Spleen (tissue), 11 donors: ENCODE results near the gene LMF1. TPM values are rescaled to one million over a fixed set of nuclear protein-coding genes. Genes with fewer than 3 reads are reported as not detected.

Experiments used
- DNase-seq: peaks from one replicate; pipeline ENCODE4 v3.0.0-alpha.2; 2020
- H3K27ac ChIP-seq, 8 donors: fragments of 200-600 bp; sonication (generic) in 7 of 8; 1 replicate in 4 of 8; 2 replicates in 4 of 8; pipeline versions ENCODE4 v1.5.0 to v1.8.0; 2016 to 2021; ENCODE audit warnings: inconsistent platforms in 4 of 8, mild to moderate bottlenecking in 4 of 8, moderate library complexity in 1 of 8
- H3K27me3 ChIP-seq, 7 donors: fragments of 200-600 bp; sonication (generic) in 6 of 7; replicated peaks in 1 of 7; 1 replicate in 4 of 7; 2 replicates in 3 of 7; pipeline versions ENCODE4 v1.5.0 to v1.8.0; 2016 to 2021; ENCODE audit warnings: inconsistent platforms in 3 of 7, mild to moderate bottlenecking in 1 of 7
- H3K36me3 ChIP-seq, 6 donors: fragments of 200-600 bp; sonication (generic) in 5 of 6; 1 replicate in 4 of 6; 2 replicates in 2 of 6; pipeline versions ENCODE4 v1.5.0 to v1.8.0; 2016 to 2021; ENCODE audit warnings: inconsistent platforms in 2 of 6
- H3K4me1 ChIP-seq, 6 donors: fragments of 200-600 bp; sonication (generic) in 5 of 6; 1 replicate in 3 of 6; 2 replicates in 3 of 6; pipeline versions ENCODE4 v1.5.0 to v1.8.0; 2016 to 2021; ENCODE audit warnings: inconsistent platforms in 3 of 6
- H3K4me3 ChIP-seq, 8 donors: fragments of 200-600 bp; sonication (generic) in 7 of 8; 1 replicate in 4 of 8; 2 replicates in 4 of 8; pipeline versions ENCODE4 v1.5.0 to v1.8.0; 2016 to 2021; ENCODE audit warnings: inconsistent platforms in 4 of 8, mild to moderate bottlenecking in 4 of 8, moderate library complexity in 2 of 8
- H3K9me3 ChIP-seq, 8 donors: fragments of 200-600 bp; sonication (generic) in 7 of 8; 1 replicate in 4 of 8; 2 replicates in 4 of 8; pipeline versions ENCODE4 v1.5.0 to v1.8.0; 2016 to 2021; ENCODE audit warnings: inconsistent platforms in 4 of 8
- POLR2A ChIP-seq, 3 donors: fragments of 450-650 bp; IDR thresholded peaks; one replicate each; pipeline ENCODE4 v1.5.1; 2017; ENCODE audit warnings: antibody characterized with exemption in 3 of 3, mild to moderate bottlenecking in 1 of 3
- POLR2AphosphoS5 ChIP-seq, 3 donors: sonication (generic); formaldehyde crosslinking; IDR thresholded peaks; one replicate each; pipeline ENCODE4 v1.5.1; 2017; ENCODE audit warnings: antibody characterized with exemption in 3 of 3
- WGBS, 5 donors: extraction: QIAGEN DNeasy Blood & Tissue Kit in 3 of 5; methylation state at CpG; one replicate each; pipeline versions ENCODE4 v1.1.5 to v1.1.7; 2013 to 2018; 5-methylcytosine and 5-hydroxymethylcytosine counted together
- intact Hi-C: fragments of 100-400 bp; cut with DNase I; formaldehyde crosslinking; loops from one replicate; pipeline ENCODE4 v1.15.0; 2023; ENCODE audit warnings: low total_unique reads
- polyA plus RNA-seq, 3 donors: library from polyadenylated mRNA; stranded (reverse); fragments of 200-250 nt; gene quantifications; one replicate each; pipeline ENCODE4 v1.2.1, GENCODE V29; 2013
- total RNA-seq, 7 donors: library from RNA; depleted of rRNA in 3 of 7; stranded (reverse); fragments of >200 nt in 3 of 7; fragmentation: NEBNext Ultra II Directional in 4 of 7; extraction: Animal tissue kit (Norgen Biotek cat#: 25700) in 4 of 7; gene quantifications; one replicate each; pipeline versions ENCODE4 v1.1.0 to v1.2.1, GENCODE V29; 2016 to 2021
- TF ChIP-seq, protein P1 (sequence below), 11 experiments: fragments of 200-600 bp in 7 of 11; fragments of 450-650 bp in 4 of 11; sonication (generic) in 4 of 11; IDR thresholded peaks in 8 of 11; conservative IDR thresholded peaks in 3 of 11; 1 replicate in 7 of 11; 2 replicates in 4 of 11; pipeline versions ENCODE4 v1.4.0 to v1.8.0; 2016 to 2021; ENCODE audit warnings: antibody characterized with exemption in 11 of 11, inconsistent platforms in 4 of 11, mild to moderate bottlenecking in 1 of 11
- donor health status: healthy with polysubstance abuse.
- donor health status: DM: no; HTN: no; CAD: no; lungs with moderate emphysema.
- donor health status: DM: no; HTN: no; CAD: no.
- donor health status: Bipolar disorder and iron deficiency.
- donor health status: healthy.
- donor health status: DM: no; HTN: no; CAD: no.
- donor health status: DM: yes; HTN: yes; CAD: no.

The LMF1 gene
- total and polyA plus RNA-seq, 10 donors, result 10.4 to 57.6 (median 32.5) TPM

- TF ChIP-seq, protein P1, sequence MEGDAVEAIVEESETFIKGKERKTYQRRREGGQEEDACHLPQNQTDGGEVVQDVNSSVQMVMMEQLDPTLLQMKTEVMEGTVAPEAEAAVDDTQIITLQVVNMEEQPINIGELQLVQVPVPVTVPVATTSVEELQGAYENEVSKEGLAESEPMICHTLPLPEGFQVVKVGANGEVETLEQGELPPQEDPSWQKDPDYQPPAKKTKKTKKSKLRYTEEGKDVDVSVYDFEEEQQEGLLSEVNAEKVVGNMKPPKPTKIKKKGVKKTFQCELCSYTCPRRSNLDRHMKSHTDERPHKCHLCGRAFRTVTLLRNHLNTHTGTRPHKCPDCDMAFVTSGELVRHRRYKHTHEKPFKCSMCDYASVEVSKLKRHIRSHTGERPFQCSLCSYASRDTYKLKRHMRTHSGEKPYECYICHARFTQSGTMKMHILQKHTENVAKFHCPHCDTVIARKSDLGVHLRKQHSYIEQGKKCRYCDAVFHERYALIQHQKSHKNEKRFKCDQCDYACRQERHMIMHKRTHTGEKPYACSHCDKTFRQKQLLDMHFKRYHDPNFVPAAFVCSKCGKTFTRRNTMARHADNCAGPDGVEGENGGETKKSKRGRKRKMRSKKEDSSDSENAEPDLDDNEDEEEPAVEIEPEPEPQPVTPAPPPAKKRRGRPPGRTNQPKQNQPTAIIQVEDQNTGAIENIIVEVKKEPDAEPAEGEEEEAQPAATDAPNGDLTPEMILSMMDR (IDR thresholded peaks at IDR 0.05 in 8 of 11, conservative IDR thresholded peaks at IDR 0.05 in 3 of 11), result no peak
- no peak for TF ChIP-seq POLR2A (IDR thresholded peaks at IDR 0.05)
- no peak for TF ChIP-seq POLR2AphosphoS5 (IDR thresholded peaks at IDR 0.05)
- Histone ChIP-seq H3K4me3 (no peak overlapping the region), H3K4me1 (peaks cover 10 to 28% (median 20%) of the 10 kb centered on the region in 6 donors), H3K27ac (no peak overlapping the region), H3K9me3 (no peaks in the 10 kb centered on the region), H3K36me3 (no peaks in the 10 kb centered on the region), H3K27me3 (peaks cover 0 to 76% (median 23%) of the 10 kb centered on the region in 7 donors)
- intact Hi-C loops, result no loop called here
- WGBS, 5 donors, result 93 to 96% (median 95%) methylated on average over 45 to 78 of the region's 78 CpGs
- no peak for DNase-seq
These were observed 14.2 kb upstream of the LMF1 start for GRCh38 chr16:984736-985636.

DNA sequence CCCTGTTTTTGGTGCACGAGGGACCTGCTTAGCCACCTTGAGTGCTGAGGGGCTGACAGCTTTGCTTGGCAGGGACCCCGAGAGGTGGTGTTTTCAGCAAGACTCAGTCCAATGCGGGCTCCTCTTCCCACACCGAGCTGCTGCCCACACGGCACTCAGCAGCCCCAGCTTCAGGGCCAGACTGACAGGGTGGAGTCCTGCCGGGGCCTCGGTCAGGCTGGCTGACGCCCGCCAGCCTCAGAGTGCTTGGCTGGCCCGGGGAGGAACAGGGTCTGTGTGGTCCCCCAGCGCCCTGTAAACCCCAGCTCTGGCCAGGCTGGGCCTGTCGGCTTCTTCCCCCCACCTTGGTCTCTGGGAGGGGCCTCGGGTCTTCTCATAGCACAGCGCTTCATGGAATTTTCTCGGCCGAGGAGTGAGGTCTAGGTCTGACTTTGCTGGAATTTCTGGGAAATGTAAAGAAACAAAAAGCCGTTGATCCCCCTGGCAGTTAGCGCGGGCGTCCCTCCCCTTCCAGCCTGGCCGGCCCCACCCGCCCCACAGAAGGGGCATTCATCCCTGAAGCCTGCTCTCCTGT lies 13.4 kb upstream of the LMF1 start:
- H3K27me3 ChIP-seq, result peaks cover 0 to 76% (median 26%) of the 10 kb centered on the region in 7 donors
- 86 to 91% (median 91%) methylated on average over 17 to 22 of the region's 22 CpGs for WGBS, 5 donors

DNA sequence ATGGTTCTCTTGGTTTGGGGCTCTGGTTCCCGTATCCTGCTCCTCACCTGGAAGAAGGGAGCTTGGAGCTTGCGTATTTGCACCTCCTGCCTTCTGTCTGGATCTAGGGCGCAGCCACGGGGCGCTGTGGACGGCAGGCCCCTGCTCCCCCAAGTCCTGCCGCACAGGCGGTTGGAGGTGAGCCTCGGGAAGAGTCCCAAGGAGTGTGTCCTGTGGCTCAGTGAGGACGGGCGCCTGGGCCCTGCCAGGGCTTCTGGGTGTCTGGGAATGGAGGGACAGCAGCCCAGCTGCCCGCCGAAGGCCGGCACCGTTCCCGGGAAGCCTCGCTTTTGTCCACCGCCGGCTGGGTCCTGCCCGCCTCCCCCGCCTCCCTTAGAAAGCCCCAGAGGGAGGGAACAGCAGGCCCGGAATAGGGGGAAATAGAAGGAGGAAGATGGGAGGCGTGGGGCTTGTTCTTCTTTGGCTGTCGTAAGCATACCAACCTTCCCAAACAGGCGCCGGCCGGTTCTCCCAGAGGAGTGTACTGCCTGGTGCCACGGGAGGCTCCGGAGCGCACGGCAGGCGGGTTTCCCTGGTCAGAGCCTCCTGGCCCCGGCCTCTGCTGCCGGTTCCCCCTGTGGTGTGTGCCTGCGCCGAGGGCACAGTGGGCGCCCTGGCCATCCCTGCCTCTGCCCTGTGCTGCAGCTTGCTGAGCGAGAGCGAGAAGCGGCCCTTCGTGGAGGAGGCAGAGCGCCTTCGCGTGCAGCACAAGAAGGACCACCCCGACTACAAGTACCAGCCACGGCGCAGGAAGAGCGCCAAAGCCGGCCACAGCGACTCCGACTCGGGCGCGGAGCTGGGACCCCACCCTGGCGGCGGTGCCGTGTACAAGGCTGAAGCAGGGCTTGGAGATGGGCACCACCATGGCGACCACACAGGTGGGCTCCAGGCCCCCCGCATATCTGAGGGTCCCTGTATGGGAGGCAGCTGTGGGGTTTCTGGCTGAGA lies 12.6 kb upstream of the LMF1 start:
- H3K27ac ChIP-seq, result no peak overlapping the region
- H3K36me3 ChIP-seq, result no peaks in the 10 kb centered on the region
- H3K9me3 ChIP-seq, result no peaks in the 10 kb centered on the region
- no peak for DNase-seq
- H3K4me3 ChIP-seq, result no peak overlapping the region
- H3K4me1 ChIP-seq, result peaks cover 14 to 44% (median 29%) of the 10 kb centered on the region in 6 donors
- TF ChIP-seq POLR2AphosphoS5 (IDR thresholded peaks at IDR 0.05) (no peak), POLR2A (IDR thresholded peaks at IDR 0.05) (no peak)
- TF ChIP-seq, protein P1 (IDR thresholded peaks at IDR 0.05 in 8 of 11, conservative IDR thresholded peaks at IDR 0.05 in 3 of 11), result no peak
- WGBS, 5 donors, result 67 to 80% (median 78%) methylated on average over 20 to 59 of the region's 59 CpGs
- H3K27me3 ChIP-seq, result peaks cover 0 to 76% (median 29%) of the 10 kb centered on the region in 7 donors
- intact Hi-C loops, result no loop called here

More for the DNA sequence above, 13.4 kb upstream of the LMF1 start:
- intact Hi-C loops, result no loop called here
- DNase-seq, result no peak
- Histone ChIP-seq H3K36me3 (no peaks in the 10 kb centered on the region), H3K27ac (no peak overlapping the region), H3K9me3 (no peaks in the 10 kb centered on the region), H3K4me1 (peaks cover 14 to 36% (median 25%) of the 10 kb centered on the region in 6 donors), H3K4me3 (no peak overlapping the region)
- TF ChIP-seq, protein P1 (IDR thresholded peaks at IDR 0.05 in 8 of 11, conservative IDR thresholded peaks at IDR 0.05 in 3 of 11), result no peak
- TF ChIP-seq POLR2A (IDR thresholded peaks at IDR 0.05) (no peak), POLR2AphosphoS5 (IDR thresholded peaks at IDR 0.05) (no peak)
